Measurements from ENCODE around the gene NDUFAF3.
A peak's percentile ranks its signal among the peaks of the same experiment; 100 is the strongest.

GRCh38 chr3:49013113-49013737 is 8.7 kb upstream of the NDUFAF3 start:
- TF ChIP-seq POLR2A (IDR thresholded peaks at IDR 0.05) (no peak), POLR2AphosphoS5 (IDR thresholded peaks at IDR 0.05) (peak in 1 of 3 donors; percentile 16)

Data from spleen (tissue), 3 donors.